Muscle layer of duodenum (tissue), 2 donors: ENCODE data around the gene APOM.

Experiments used
- H3K27ac ChIP-seq: one replicate; pipeline ENCODE4 v1.7.0; 2013; ENCODE audit warnings: mild to moderate bottlenecking, low read length
- H3K27me3 ChIP-seq: one replicate; pipeline ENCODE4 v1.7.0; 2013; ENCODE audit warnings: low read depth, mild to moderate bottlenecking, control low read depth, low read length
- H3K36me3 ChIP-seq, 2 donors: one replicate each; pipeline ENCODE4 v1.7.0; 2013; ENCODE audit warnings: low read length in 2 of 2, control low read depth in 1 of 2, mild to moderate bottlenecking in 1 of 2; ENCODE audit not compliant: insufficient read depth in 2 of 2, control insufficient read depth in 1 of 2
- H3K4me1 ChIP-seq, 2 donors: one replicate each; pipeline ENCODE4 v1.7.0; 2013; ENCODE audit warnings: low read length in 2 of 2, mild to moderate bottlenecking in 2 of 2, control low read depth in 1 of 2, moderate library complexity in 1 of 2; ENCODE audit not compliant: insufficient read depth in 2 of 2, control insufficient read depth in 1 of 2
- H3K4me3 ChIP-seq, 2 donors: one replicate each; pipeline ENCODE4 v1.7.0; 2013; ENCODE audit warnings: low read length in 2 of 2, low read depth in 1 of 2, mild to moderate bottlenecking in 1 of 2
- H3K9me3 ChIP-seq, 2 donors: one replicate each; pipeline ENCODE4 v1.7.0; 2013; ENCODE audit warnings: low read length in 2 of 2, control low read depth in 1 of 2, mild to moderate bottlenecking in 1 of 2; ENCODE audit not compliant: control insufficient read depth in 1 of 2
- donor health status: healthy.

APOM gene

GRCh38 chr6:31642798-31643570 lies 12.7 kb upstream of the APOM start:
- Histone ChIP-seq H3K27me3 (no peaks in the 10 kb centered on the region), H3K4me1 (no peaks in the 10 kb centered on the region), H3K4me3 (no peak overlapping the region), H3K27ac (no peak overlapping the region), H3K9me3 (no peaks in the 10 kb centered on the region), H3K36me3 (peaks cover 72 to 95% of the 10 kb centered on the region in 2 donors)

GRCh38 chr6:31643818-31644454 lies 11.8 kb upstream of the APOM start:
- Histone ChIP-seq H3K4me3 (no peak overlapping the region), H3K9me3 (no peaks in the 10 kb centered on the region), H3K27ac (no peak overlapping the region), H3K4me1 (no peaks in the 10 kb centered on the region), H3K36me3 (peaks cover 82 to 95% of the 10 kb centered on the region in 2 donors), H3K27me3 (no peaks in the 10 kb centered on the region)

- Histone ChIP-seq H3K27ac (no peak overlapping the region), H3K4me3 (no peak overlapping the region), H3K36me3 (peaks cover 75 to 89% of the 10 kb centered on the region in 2 donors), H3K9me3 (no peaks in the 10 kb centered on the region), H3K4me1 (peaks cover 3% of the 10 kb centered on the region in 2 donors), H3K27me3 (no peaks in the 10 kb centered on the region)
Observed at GRCh38 chr6:31645325-31645724, 10.4 kb upstream of the APOM start.

GRCh38 chr6:31651602-31652191 lies 4.0 kb upstream of the APOM start:
- H3K36me3 ChIP-seq, result peaks cover 25 to 51% of the 10 kb centered on the region in 2 donors
- peak overlapping the region; percentile 77 for H3K4me3 ChIP-seq
- H3K9me3 ChIP-seq, result no peaks in the 10 kb centered on the region
- no peaks in the 10 kb centered on the region for H3K27me3 ChIP-seq
- H3K4me1 ChIP-seq, result peaks cover 3 to 25% of the 10 kb centered on the region in 2 donors
- peak overlapping the region; percentile 99 for H3K27ac ChIP-seq

- peak overlapping the region; percentile 99 for H3K27ac ChIP-seq
- no peaks in the 10 kb centered on the region for H3K27me3 ChIP-seq
- H3K4me1 ChIP-seq, result peaks cover 10 to 32% of the 10 kb centered on the region in 2 donors
- peaks cover 23 to 47% of the 10 kb centered on the region in 2 donors for H3K36me3 ChIP-seq
- H3K9me3 ChIP-seq, result no peaks in the 10 kb centered on the region
- H3K4me3 ChIP-seq, result peak overlapping the region; percentile 77
Observed at GRCh38 chr6:31652925-31653724, 2.6 kb upstream of the APOM start.

- H3K4me1 ChIP-seq, result peaks cover 25 to 48% of the 10 kb centered on the region in 2 donors
- peaks cover 10 to 30% of the 10 kb centered on the region in 2 donors for H3K36me3 ChIP-seq
- H3K27ac ChIP-seq, result no peak overlapping the region
- no peaks in the 10 kb centered on the region for H3K9me3 ChIP-seq
- no peak overlapping the region for H3K4me3 ChIP-seq
- H3K27me3 ChIP-seq, result no peaks in the 10 kb centered on the region
Observed at GRCh38 chr6:31654574-31655348, 933 bp upstream of the APOM start.

- H3K4me3 ChIP-seq, result no peak overlapping the region
- no peak overlapping the region for H3K27ac ChIP-seq
- H3K9me3 ChIP-seq, result no peaks in the 10 kb centered on the region
- H3K27me3 ChIP-seq, result no peaks in the 10 kb centered on the region
- H3K4me1 ChIP-seq, result peaks cover 22 to 45% of the 10 kb centered on the region in 2 donors
- peaks cover 16 to 34% of the 10 kb centered on the region in 2 donors for H3K36me3 ChIP-seq
Observed at GRCh38 chr6:31657406-31658157, 1.9 kb downstream of the APOM start.

- peaks cover 22 to 52% of the 10 kb centered on the region in 2 donors for H3K4me1 ChIP-seq
- no peaks in the 10 kb centered on the region for H3K9me3 ChIP-seq
- peaks cover 16 to 34% of the 10 kb centered on the region in 2 donors for H3K36me3 ChIP-seq
- H3K27me3 ChIP-seq, result no peaks in the 10 kb centered on the region
- H3K27ac ChIP-seq, result no peak overlapping the region
- peak overlapping the region in 1 of 2 donors; percentile 83 for H3K4me3 ChIP-seq
Observed at GRCh38 chr6:31658158-31658688, 2.5 kb downstream of the APOM start.

GRCh38 chr6:31658983-31659648 lies 3.4 kb downstream of the APOM start:
- Histone ChIP-seq H3K27me3 (no peaks in the 10 kb centered on the region), H3K9me3 (no peaks in the 10 kb centered on the region), H3K4me1 (peaks cover 25 to 53% of the 10 kb centered on the region in 2 donors), H3K36me3 (peaks cover 16 to 34% of the 10 kb centered on the region in 2 donors), H3K27ac (peak overlapping the region; percentile 98), H3K4me3 (peak overlapping the region; percentile 83 to 99)
